ENCODE measurements around the gene GFY. TPM values are rescaled to one million over a fixed set of nuclear protein-coding genes. Genes with fewer than 3 reads are reported as not detected.
A peak's percentile ranks its signal among the peaks of the same experiment; 100 is the strongest.

Gene GFY
- total RNA-seq, 1 donor from 2014 or later, result not detected

GRCh38 chr19:49387936-49388372 lies 37.2 kb upstream of the GFY start, which contains the start of gene KASH5:
Gene KASH5, plus strand, starts transcription at chr19:49388249. Its CDS starts 2,635 bp downstream, at chr19:49390884.
- no peak for DNase-seq (ENCODE audit: low read depth, low spot score)
- H3K27me3 Mint-ChIP-seq (ENCODE audit: low read depth), result peaks cover 15% of the 10 kb centered on the region
- peaks cover 4% of the 10 kb centered on the region for H3K4me1 Mint-ChIP-seq
- H3K9me3 Mint-ChIP-seq, result no peaks in the 10 kb centered on the region
- H3K27ac Mint-ChIP-seq (ENCODE audit: unreplicated experiment), result no peak within 1 kb of the TSS
- H3K4me3 Mint-ChIP-seq, result no peak within 1 kb of the TSS
- TF ChIP-seq CTCF (conservative IDR thresholded peaks at IDR 0.05), result no peak
- H3K36me3 Mint-ChIP-seq (ENCODE audit: low read depth), result no peaks in the 10 kb centered on the region

GRCh38 chr19:49389406-49389805 lies 35.8 kb upstream of the GFY start:
- H3K9me3 Mint-ChIP-seq, result no peaks in the 10 kb centered on the region
- H3K36me3 Mint-ChIP-seq (ENCODE audit: low read depth), result no peaks in the 10 kb centered on the region
- TF ChIP-seq CTCF (conservative IDR thresholded peaks at IDR 0.05), result no peak
- no peak overlapping the region for H3K27ac Mint-ChIP-seq (ENCODE audit: unreplicated experiment)
- no peak overlapping the region for H3K4me3 Mint-ChIP-seq
- peaks cover 4% of the 10 kb centered on the region for H3K4me1 Mint-ChIP-seq
- DNase-seq (ENCODE audit: low read depth, low spot score), result no peak
- peaks cover 15% of the 10 kb centered on the region for H3K27me3 Mint-ChIP-seq (ENCODE audit: low read depth)

- Mint-ChIP-seq H3K4me1 (peaks cover 4% of the 10 kb centered on the region), H3K36me3 (ENCODE audit: low read depth) (no peaks in the 10 kb centered on the region), H3K9me3 (no peaks in the 10 kb centered on the region), H3K27ac (ENCODE audit: unreplicated experiment) (no peak overlapping the region), H3K4me3 (no peak overlapping the region), H3K27me3 (ENCODE audit: low read depth) (peaks cover 17% of the 10 kb centered on the region)
- TF ChIP-seq CTCF (conservative IDR thresholded peaks at IDR 0.05), result no peak
- no peak for DNase-seq (ENCODE audit: low read depth, low spot score)
These were observed 34.9 kb upstream of the GFY start for GRCh38 chr19:49390131-49390928.

- Mint-ChIP-seq H3K27ac (ENCODE audit: unreplicated experiment) (no peak overlapping the region), H3K36me3 (ENCODE audit: low read depth) (no peaks in the 10 kb centered on the region), H3K4me3 (no peak overlapping the region), H3K4me1 (peaks cover 4% of the 10 kb centered on the region), H3K27me3 (ENCODE audit: low read depth) (peaks cover 17% of the 10 kb centered on the region), H3K9me3 (no peaks in the 10 kb centered on the region)
- TF ChIP-seq CTCF (conservative IDR thresholded peaks at IDR 0.05), result no peak
- DNase-seq (ENCODE audit: low read depth, low spot score), result no peak
These were observed 34.2 kb upstream of the GFY start for GRCh38 chr19:49390929-49391359.

GRCh38 chr19:49391581-49392399 lies 33.4 kb upstream of the GFY start:
- Mint-ChIP-seq H3K9me3 (no peaks in the 10 kb centered on the region), H3K4me1 (peaks cover 4% of the 10 kb centered on the region), H3K4me3 (no peak overlapping the region), H3K27me3 (ENCODE audit: low read depth) (peaks cover 17% of the 10 kb centered on the region), H3K27ac (ENCODE audit: unreplicated experiment) (no peak overlapping the region), H3K36me3 (ENCODE audit: low read depth) (no peaks in the 10 kb centered on the region)
- DNase-seq (ENCODE audit: low read depth, low spot score), result peak; percentile 67
- peak; percentile 90 for TF ChIP-seq CTCF (conservative IDR thresholded peaks at IDR 0.05)
